BLaER1 treated with 17β-estradiol and CSF1 and Interleukin-3, amounts not matched to agents 10 nM and 100 nM (cell line): Measurements from ENCODE around the gene MRPS18A.
A peak's percentile ranks its signal among the peaks of the same experiment; 100 is the strongest.
"Not testable (repeated sequence)": the region's sequence is repeated elsewhere in the genome, so short reads cannot be mapped to it uniquely, and the experiment has no call there.

Experiments used
- H3K27ac ChIP-seq, 11 experiments: shearing (Covaris generic); formaldehyde crosslinking; 2 replicates each; pipeline ENCODE4 v1.8.1; 2022
- H3K27me3 ChIP-seq, 11 experiments: shearing (Covaris generic); formaldehyde crosslinking; 2 replicates each; pipeline ENCODE4 v1.8.1; 2022
- H3K36me3 ChIP-seq, 11 experiments: shearing (Covaris generic); formaldehyde crosslinking; 2 replicates each; pipeline ENCODE4 v1.8.1; 2022
- H3K4me1 ChIP-seq, 10 experiments: shearing (Covaris generic); formaldehyde crosslinking; 2 replicates each; pipeline ENCODE4 v1.8.1; 2022
- H3K4me2 ChIP-seq, 11 experiments: shearing (Covaris generic); formaldehyde crosslinking; 2 replicates each; pipeline ENCODE4 v1.8.1; 2022
- H3K4me3 ChIP-seq, 10 experiments: shearing (Covaris generic); formaldehyde crosslinking; 2 replicates each; pipeline ENCODE4 v1.8.1; 2022
- H3K9ac ChIP-seq, 11 experiments: shearing (Covaris generic); formaldehyde crosslinking; 2 replicates each; pipeline ENCODE4 v1.8.1; 2022
- H3K9me3 ChIP-seq, 11 experiments: shearing (Covaris generic); formaldehyde crosslinking; replicated peaks in 1 of 11; 2 replicates each; pipeline ENCODE4 v1.8.1; 2022
- H4K20me1 ChIP-seq, 11 experiments: shearing (Covaris generic); formaldehyde crosslinking; 2 replicates each; pipeline ENCODE4 v1.8.1; 2022
- Cebpa-rat ChIP-seq, 11 experiments: shearing (Covaris generic); IDR thresholded peaks; 2 replicates each; pipeline ENCODE4 v1.8.1; 2022

MRPS18A gene

GRCh38 chr6:43666196-43666920 is 21.2 kb downstream of the MRPS18A start:
- Histone ChIP-seq H3K4me3 (no peak overlapping the region), H4K20me1 (peaks cover 0 to 18% (median 0%) of the 10 kb centered on the region in 11 experiments; a peak in 5 of 22 replicates), H3K4me2 (no peak overlapping the region), H3K9ac (no peak overlapping the region), H3K27ac (no peak overlapping the region), H3K9me3 (peaks cover 0 to 5% (median 2%) of the 10 kb centered on the region in 11 experiments; a peak in 18 of 22 replicates), H3K27me3 (no peaks in the 10 kb centered on the region), H3K36me3 (peaks cover 5 to 26% (median 18%) of the 10 kb centered on the region in 11 experiments), H3K4me1 (peaks cover 13 to 48% (median 29%) of the 10 kb centered on the region in 10 experiments)
- TF ChIP-seq Cebpa-rat (IDR thresholded peaks at IDR 0.05): no peak

DNA sequence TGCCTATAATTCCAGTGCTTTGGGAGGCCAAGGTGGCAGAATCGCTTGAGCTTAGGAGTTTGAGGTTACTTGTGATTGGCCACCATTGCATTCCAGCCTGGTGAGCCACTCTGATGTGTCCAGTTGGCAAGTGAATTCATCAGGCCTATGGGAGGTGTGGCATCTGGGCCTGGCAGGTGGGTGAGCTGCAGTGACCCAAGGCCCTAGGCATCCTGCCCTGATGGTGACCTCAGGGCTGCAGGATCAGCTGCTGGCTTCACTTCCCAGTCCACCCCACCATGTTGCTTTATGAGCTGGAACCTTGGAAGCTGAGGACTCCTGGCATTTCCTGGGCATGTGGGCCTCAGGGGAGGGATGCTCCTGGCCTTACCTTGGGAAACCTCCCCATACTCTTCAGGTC is 22.2 kb downstream of the MRPS18A start:
- Histone ChIP-seq H3K4me1 (peaks cover 13 to 39% (median 26%) of the 10 kb centered on the region in 10 experiments), H3K9ac (no peak overlapping the region), H4K20me1 (peaks cover 0 to 18% (median 0%) of the 10 kb centered on the region in 11 experiments; a peak in 5 of 22 replicates), H3K36me3 (peaks cover 0 to 17% (median 11%) of the 10 kb centered on the region in 11 experiments; a peak in 14 of 22 replicates), H3K4me3 (no peak overlapping the region), H3K27me3 (no peaks in the 10 kb centered on the region), H3K27ac (no peak overlapping the region), H3K4me2 (no peak overlapping the region), H3K9me3 (peaks cover 9 to 15% (median 12%) of the 10 kb centered on the region in 11 experiments)
- TF ChIP-seq Cebpa-rat (IDR thresholded peaks at IDR 0.05): no peak

- not testable (repeated sequence) for H3K4me2 ChIP-seq, H3K27ac ChIP-seq, H3K9ac ChIP-seq, H3K36me3 ChIP-seq, H4K20me1 ChIP-seq, H3K27me3 ChIP-seq, H3K4me3 ChIP-seq
- Histone ChIP-seq H3K4me1 (peaks cover 7 to 16% (median 13%) of the 10 kb centered on the region in 10 experiments), H3K9me3 (peaks cover 27 to 39% (median 33%) of the 10 kb centered on the region in 11 experiments)
These were observed 24.6 kb downstream of the MRPS18A start for GRCh38 chr6:43662948-43663347.

DNA sequence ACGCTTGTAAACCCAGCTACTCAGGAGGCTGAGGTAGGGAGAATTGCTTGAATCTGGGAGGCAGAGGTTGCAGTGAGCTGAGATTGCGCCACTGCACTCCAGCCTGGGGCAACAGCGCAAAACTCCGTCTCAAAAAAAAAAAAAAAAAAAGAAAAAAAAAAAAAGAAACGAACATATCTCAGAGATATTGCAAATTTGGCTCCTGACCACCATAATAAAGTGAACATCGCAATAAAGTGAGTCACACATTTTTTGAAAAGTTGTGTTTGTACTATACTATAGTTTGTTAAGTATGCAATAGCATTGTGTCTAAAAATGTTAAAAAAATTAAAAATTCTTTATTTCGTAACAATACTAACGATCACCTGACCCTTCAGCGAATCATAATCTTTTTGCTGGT is 29.4 kb downstream of the MRPS18A start:
- Histone ChIP-seq H3K27ac (no peak overlapping the region), H3K36me3 (peaks cover 0 to 8% (median 0%) of the 10 kb centered on the region in 11 experiments; a peak in 2 of 22 replicates), H3K4me2 (no peak overlapping the region), H3K4me3 (no peak overlapping the region), H3K9me3 (peaks cover 27 to 44% (median 33%) of the 10 kb centered on the region in 11 experiments), H3K27me3 (no peaks in the 10 kb centered on the region), H3K9ac (no peak overlapping the region), H3K4me1 (peaks cover 0 to 7% (median 4%) of the 10 kb centered on the region in 10 experiments; a peak in 4 of 20 replicates), H4K20me1 (no peaks in the 10 kb centered on the region)
- no peak for TF ChIP-seq Cebpa-rat (IDR thresholded peaks at IDR 0.05)

DNA sequence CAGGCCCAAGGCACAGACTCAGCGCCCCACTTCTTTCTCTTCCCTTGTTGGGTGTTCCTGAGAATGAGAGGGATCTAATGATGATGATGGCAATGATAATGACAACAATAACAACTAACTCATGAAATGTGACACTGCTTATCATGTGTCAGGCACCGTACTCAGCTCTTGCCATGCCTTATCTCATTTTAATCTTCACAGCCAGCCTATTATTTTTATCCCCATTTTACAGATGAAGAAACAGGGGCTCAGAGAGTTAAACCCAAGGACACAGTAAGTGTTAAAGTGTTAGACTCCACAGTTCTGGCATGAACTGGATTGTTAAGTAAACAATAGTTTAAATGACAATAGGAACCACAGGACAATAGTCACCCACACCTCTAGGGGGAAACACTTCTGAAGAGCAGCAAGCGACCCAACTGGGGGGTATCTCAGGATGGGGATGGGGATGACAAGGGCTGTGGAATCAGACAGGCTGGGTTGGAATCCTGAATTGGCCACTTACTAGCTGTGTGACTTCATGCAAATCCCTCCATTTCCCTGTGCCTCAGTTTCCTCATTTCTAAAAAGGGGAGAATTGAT is 30.3 kb downstream of the MRPS18A start:
- no peak for TF ChIP-seq Cebpa-rat (IDR thresholded peaks at IDR 0.05)
- no peak overlapping the region for H3K4me3 ChIP-seq
- peaks cover 0 to 8% (median 0%) of the 10 kb centered on the region in 11 experiments; a peak in 2 of 22 replicates for H3K36me3 ChIP-seq
- H3K9me3 ChIP-seq: peaks cover 27 to 44% (median 33%) of the 10 kb centered on the region in 11 experiments
- no peaks in the 10 kb centered on the region for H3K27me3 ChIP-seq
- no peak overlapping the region for H3K4me2 ChIP-seq
- no peak overlapping the region for H3K27ac ChIP-seq
- H3K4me1 ChIP-seq: peaks cover 0 to 7% (median 4%) of the 10 kb centered on the region in 10 experiments; a peak in 5 of 20 replicates
- no peaks in the 10 kb centered on the region for H4K20me1 ChIP-seq
- H3K9ac ChIP-seq: no peak overlapping the region

GRCh38 chr6:43652822-43653221 is 34.8 kb downstream of the MRPS18A start:
- H3K27ac ChIP-seq, H3K36me3 ChIP-seq, H3K9me3 ChIP-seq, H3K27me3 ChIP-seq, H3K4me1 ChIP-seq, H3K4me2 ChIP-seq, H3K4me3 ChIP-seq, H4K20me1 ChIP-seq, H3K9ac ChIP-seq: not testable (repeated sequence)

GRCh38 chr6:43648248-43648647 is 39.3 kb downstream of the MRPS18A start:
- peaks cover 0 to 4% (median 0%) of the 10 kb centered on the region in 10 experiments; a peak in 1 of 20 replicates for H3K4me1 ChIP-seq
- no peak overlapping the region for H3K27ac ChIP-seq
- peaks cover 0 to 16% (median 5%) of the 10 kb centered on the region in 11 experiments; a peak in 8 of 22 replicates for H3K36me3 ChIP-seq
- no peak for TF ChIP-seq Cebpa-rat (IDR thresholded peaks at IDR 0.05)
- H4K20me1 ChIP-seq: peaks cover 0 to 17% (median 10%) of the 10 kb centered on the region in 11 experiments; a peak in 17 of 22 replicates
- H3K4me2 ChIP-seq: no peak overlapping the region
- H3K9me3 ChIP-seq: no peaks in the 10 kb centered on the region
- H3K4me3 ChIP-seq: no peak overlapping the region
- H3K9ac ChIP-seq: no peak overlapping the region
- H3K27me3 ChIP-seq: no peaks in the 10 kb centered on the region

DNA sequence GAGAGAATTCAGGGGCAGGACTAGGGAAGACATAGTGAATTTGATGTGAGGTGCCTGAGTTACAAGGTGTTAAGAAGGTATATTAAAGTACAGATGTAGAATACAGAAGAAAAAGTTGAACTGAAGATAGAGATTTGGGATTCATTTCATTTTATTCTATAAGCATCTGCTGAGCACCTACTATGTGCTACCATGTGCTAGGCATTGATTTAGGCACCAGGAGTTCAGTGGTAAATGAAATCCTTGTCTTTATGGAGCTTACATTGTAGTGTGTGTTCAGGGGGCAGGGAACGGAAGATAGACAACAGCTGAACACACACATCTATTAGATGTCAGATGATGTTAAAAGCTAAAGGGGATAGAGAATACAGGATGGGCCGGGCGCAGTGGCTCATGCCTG is 40.0 kb downstream of the MRPS18A start:
- no peaks in the 10 kb centered on the region for H3K27me3 ChIP-seq
- TF ChIP-seq Cebpa-rat (IDR thresholded peaks at IDR 0.05): no peak
- H3K36me3 ChIP-seq: peaks cover 2 to 23% (median 11%) of the 10 kb centered on the region in 11 experiments
- no peaks in the 10 kb centered on the region for H3K9me3 ChIP-seq
- peaks cover 0 to 23% (median 17%) of the 10 kb centered on the region in 11 experiments; a peak in 18 of 22 replicates for H4K20me1 ChIP-seq
- no peak overlapping the region for H3K4me3 ChIP-seq
- no peak overlapping the region for H3K4me2 ChIP-seq
- no peak overlapping the region for H3K27ac ChIP-seq
- H3K9ac ChIP-seq: no peak overlapping the region
- H3K4me1 ChIP-seq: peaks cover 0 to 4% (median 0%) of the 10 kb centered on the region in 10 experiments; a peak in 1 of 20 replicates

DNA sequence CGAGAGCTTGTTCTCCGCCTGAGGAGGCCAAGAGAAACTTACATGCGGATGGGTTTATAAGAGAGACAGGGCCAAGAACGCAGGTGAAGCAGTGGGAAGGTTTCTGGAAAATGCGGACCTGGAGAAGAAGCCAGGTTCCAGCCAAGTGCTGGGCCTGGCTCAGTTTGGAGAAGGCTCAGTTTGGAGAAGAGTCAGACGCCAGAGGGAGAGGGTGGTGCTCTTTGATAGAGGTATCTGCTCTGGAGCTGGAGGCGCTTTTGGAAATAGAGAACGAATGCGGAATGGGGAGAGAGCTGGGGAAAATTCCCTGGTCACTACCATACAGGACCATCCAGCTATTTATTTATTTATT is 42.0 kb downstream of the MRPS18A start:
- H3K4me2 ChIP-seq: peak overlapping the region in 2 of 11 experiments; percentile 15 to 24; a peak in 3 of 22 replicates
- no peak for TF ChIP-seq Cebpa-rat (IDR thresholded peaks at IDR 0.05)

More for the DNA sequence above, 42.0 kb downstream of the MRPS18A start:
- Histone ChIP-seq H3K4me3 (no peak overlapping the region), H3K9me3 (no peaks in the 10 kb centered on the region), H4K20me1 (peaks cover 15 to 43% (median 37%) of the 10 kb centered on the region in 11 experiments; a peak in 21 of 22 replicates), H3K27me3 (no peaks in the 10 kb centered on the region), H3K27ac (no peak overlapping the region), H3K9ac (no peak overlapping the region), H3K4me1 (peaks cover 1 to 21% (median 9%) of the 10 kb centered on the region in 10 experiments; a peak in 17 of 20 replicates), H3K36me3 (peaks cover 22 to 43% (median 31%) of the 10 kb centered on the region in 11 experiments)
